Kidney epithelial cell (primary cell): ENCODE results near the gene HOXB4. TPM values are rescaled to one million over a fixed set of nuclear protein-coding genes. Genes with fewer than 3 reads are reported as not detected.

Experiments used
- DNase-seq: peaks from one replicate; pipeline ENCODE4 v3.0.0-alpha.2; 2010; ENCODE audit warnings: low read depth
- H3K27me3 ChIP-seq: 2 replicates; pipeline ENCODE4 v1.6.0; 2011; ENCODE audit warnings: low read length; ENCODE audit not compliant: control insufficient read depth, insufficient read depth
- H3K36me3 ChIP-seq: 2 replicates; pipeline ENCODE4 v1.5.1; 2011; ENCODE audit warnings: low read length; ENCODE audit not compliant: control insufficient read depth, insufficient read depth
- H3K4me3 ChIP-seq: 2 replicates; pipeline ENCODE4 v1.5.1; 2011; ENCODE audit warnings: low read depth, mild to moderate bottlenecking, control low read depth, low read length
- CTCF ChIP-seq: IDR thresholded peaks from 2 replicates; pipeline ENCODE4 v1.5.1; 2011; ENCODE audit warnings: mild to moderate bottlenecking, moderate library complexity, low read length, control low read depth, inconsistent platforms; ENCODE audit not compliant: insufficient read depth, poor library complexity, severe bottlenecking
- total RNA-seq: library from RNA; depleted of rRNA; stranded (reverse); fragments of >200 nt; gene quantifications from 2 replicates; pipeline ENCODE4 v1.2.3, GENCODE V29; 2015

Gene HOXB4
- total RNA-seq, 1 donor from 2014 or later: 3.6 TPM

- H3K27me3 ChIP-seq: no peaks in the 10 kb centered on the region
- H3K4me3 ChIP-seq: peak overlapping the region; percentile 54
- peaks cover 6% of the 10 kb centered on the region for H3K36me3 ChIP-seq
- no peak for DNase-seq
- TF ChIP-seq CTCF: no peak
Observed at GRCh38 chr17:48556229-48556575, 21.9 kb downstream of the HOXB4 start.

GRCh38 chr17:48555258-48556228, 22.6 kb downstream of the HOXB4 start:
- Histone ChIP-seq H3K4me3 (peak overlapping the region; percentile 54), H3K27me3 (no peaks in the 10 kb centered on the region), H3K36me3 (peaks cover 7% of the 10 kb centered on the region)
- TF ChIP-seq CTCF: no peak
- DNase-seq: peak; percentile 90

GRCh38 chr17:48554412-48555257, 23.5 kb downstream of the HOXB4 start:
- Histone ChIP-seq H3K4me3 (peak overlapping the region; percentile 54), H3K27me3 (no peaks in the 10 kb centered on the region), H3K36me3 (peaks cover 8% of the 10 kb centered on the region)
- TF ChIP-seq CTCF: no peak
- no peak for DNase-seq

DNA sequence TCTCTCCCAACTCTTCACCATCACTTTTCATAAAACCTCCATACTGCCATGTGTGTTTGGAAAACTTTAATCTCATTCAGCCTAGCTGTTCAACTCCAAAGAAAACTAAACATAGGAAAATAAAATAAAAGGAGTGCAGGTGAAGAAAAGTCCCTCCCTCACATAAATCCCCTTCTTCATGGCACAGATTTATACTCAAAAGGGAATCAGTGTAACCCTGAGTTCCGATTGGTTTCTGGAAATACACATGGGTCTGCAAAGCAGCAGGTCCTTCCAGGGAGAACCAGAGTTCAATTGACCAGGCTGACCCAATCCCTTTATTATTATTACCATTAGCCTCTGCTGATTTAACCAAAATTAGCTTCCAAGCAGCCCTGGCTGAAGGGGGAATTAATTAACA, 24.3 kb downstream of the HOXB4 start:
- DNase-seq: no peak
- Histone ChIP-seq H3K27me3 (no peaks in the 10 kb centered on the region), H3K4me3 (peak overlapping the region; percentile 54), H3K36me3 (peaks cover 8% of the 10 kb centered on the region)
- TF ChIP-seq CTCF: no peak

DNA sequence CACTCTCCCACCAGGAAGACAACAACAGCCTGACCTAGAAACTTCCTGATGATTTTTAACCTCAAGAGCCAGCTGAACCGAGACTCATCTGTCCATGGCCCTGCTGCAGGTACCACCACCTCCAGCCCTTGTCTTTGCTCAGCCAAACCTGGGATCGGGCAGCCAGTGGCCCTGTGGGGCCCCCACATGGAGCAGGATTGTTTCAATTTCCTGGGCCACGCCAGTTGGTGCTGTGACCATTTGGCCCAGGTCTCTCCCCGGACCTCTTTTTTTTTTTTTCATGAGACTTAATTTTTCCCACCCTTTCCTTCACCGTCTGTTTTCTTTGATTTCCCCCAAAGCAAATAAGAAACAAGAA, 25.0 kb downstream of the HOXB4 start:
- H3K27me3 ChIP-seq: no peaks in the 10 kb centered on the region

More for the DNA sequence above, 25.0 kb downstream of the HOXB4 start:
- Histone ChIP-seq H3K4me3 (peak overlapping the region; percentile 20), H3K36me3 (peaks cover 8% of the 10 kb centered on the region)
- TF ChIP-seq CTCF: no peak
- no peak for DNase-seq
